ENCODE data around the gene ZNF524.

ZNF524 gene

DNA sequence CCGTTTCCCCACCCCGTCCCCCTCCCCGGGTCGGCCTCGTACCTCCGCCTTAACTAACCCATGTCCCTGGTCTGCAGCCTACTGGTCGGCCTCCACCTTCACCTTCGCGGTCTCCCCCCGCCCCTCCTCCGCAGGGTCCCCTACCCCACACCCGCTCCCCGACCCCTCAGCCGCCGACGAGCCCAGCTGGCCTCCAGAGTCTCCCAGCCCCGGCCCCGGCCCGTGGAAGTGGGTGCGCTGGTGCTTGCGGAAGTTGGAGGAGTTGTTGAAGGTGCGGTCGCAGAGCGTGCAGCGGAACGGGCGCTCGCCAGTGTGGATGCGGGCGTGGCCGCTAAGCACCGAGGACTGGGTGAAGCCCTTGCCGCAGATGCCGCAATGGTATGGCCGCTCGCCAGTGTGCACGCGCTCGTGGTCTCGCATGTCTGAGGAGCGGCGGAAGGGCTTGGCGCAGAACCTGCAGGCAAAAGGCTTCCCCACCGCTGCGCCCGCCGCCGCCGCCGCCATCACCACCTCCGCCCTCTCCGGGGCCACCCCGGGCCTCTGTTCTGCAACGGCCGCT lies 21.7 kb downstream of the ZNF524 start:
- no peak for DNase-seq

DNA sequence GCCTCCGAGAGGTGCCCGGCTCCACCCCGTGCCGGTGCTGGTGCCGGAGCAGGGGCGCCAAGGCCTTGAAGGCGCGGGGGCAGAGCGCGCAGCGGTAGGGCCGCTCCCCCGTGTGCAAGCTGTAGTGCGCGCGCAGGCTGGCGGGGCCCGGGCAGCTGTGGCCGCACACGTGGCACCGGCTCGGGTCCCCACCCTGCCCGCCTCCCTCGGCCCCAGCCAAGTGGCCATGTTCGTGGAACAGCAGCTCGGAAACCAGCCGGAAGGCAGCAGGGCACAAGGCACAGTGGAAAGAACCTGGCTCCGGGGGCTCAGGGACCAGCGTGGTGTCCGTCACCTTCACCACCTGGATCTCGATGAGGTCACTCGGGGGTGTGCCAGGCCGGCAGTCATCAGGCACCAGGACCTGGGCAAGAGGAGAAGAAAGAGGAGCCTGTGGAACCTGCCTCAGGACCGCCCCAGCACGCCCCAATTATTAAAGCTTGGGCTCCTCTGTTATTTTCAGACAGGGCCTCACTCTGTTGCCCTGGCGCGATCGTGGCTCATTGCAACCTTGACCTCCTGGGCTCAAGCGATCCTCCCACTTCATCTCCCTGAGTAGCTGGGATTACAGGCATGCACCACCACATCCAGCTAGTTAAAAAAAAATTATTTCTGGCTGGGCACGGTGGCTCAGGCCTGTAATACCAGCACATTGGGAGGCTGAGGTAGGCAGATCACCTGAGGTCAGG lies 22.3 kb downstream of the ZNF524 start:
- DNase-seq: no peak

DNA sequence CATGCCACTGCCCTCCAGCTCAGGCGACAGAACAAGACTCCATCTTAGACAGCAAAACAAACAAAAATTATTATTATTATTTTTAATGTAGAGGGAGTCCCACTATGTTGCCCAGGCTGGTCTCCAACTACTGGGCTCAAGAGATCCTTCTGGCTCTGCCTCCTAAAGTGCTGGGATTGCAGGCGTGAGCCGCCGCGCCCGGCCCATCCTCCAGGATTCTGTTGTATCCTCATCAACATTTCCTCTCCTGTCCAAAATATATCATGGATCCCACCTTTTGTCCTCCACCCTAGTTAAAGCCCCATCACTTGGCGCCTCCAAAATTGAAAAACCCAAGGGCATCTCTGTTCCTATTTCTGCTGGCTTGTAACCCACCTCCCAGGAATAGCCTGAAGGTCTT lies 23.0 kb downstream of the ZNF524 start:
- DNase-seq: no peak

DNA sequence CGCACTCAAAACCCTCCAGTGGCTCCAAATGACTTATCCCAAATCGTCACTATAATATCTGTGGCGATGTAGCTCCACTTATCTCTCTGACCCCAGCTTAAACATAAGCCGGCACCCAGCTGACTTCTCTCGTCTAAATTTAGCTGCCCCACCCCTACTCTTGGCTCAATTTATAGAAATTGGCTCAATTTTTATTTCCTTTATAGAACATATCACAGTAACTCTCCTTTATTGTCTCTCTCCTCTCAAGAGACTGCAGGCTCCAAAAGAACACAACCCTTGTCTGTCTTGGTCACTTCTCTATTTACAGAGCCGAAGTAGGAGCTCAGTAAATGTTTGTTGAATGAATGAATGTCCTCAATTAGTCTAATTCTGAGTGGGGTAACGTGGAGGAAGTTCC lies 23.5 kb downstream of the ZNF524 start:
- DNase-seq: no peak

DNA sequence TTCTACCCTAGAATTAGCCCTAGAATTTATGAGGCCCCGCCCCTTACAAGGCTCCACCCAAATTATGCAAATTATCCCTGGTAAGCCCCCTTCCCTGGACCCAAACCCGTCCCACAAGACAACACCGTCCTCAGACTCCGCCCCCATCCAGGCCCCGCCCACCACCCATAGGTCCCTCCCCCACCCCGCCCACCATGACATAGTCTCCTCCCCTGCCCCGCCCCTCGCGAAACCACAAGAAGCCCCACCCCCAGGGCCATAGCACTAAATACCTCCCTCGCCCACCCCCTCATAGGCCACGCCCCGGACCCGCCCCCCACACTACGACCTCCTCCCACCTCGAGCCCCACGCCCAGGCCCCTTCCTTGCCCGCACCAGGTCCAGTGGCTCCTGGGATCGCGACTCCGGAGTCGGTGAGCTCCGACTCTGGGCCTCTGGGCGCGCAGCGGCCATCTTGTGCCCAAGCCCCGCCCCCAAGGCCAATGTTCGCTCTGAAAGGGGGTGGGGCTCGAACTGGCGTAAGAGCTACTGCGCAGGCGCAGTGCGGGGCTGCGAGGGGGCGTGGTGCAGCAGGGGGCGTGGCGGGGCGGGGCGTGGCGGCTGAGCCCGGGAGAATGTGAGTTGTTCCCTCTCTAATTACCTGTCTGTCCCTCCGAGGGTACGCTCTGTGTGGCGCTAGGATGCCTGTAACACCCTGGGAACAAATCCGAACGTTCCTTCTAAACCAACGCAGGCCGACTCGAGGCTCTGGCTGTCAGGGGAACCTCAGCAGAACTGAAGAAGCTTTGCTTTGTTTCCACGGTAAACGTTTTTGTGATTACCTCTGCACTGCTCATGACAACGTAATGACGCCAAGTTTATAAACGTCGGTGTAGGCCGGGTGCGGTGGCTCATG lies 24.3 kb downstream of the ZNF524 start, which contains the start of gene ZNF784:
TSS of gene ZNF784 (minus strand) at position 458 of the 895 bp plus-strand sequence. CDS start at position 453, 5 bp downstream.
- DNase-seq: peak; percentile 91

DNA sequence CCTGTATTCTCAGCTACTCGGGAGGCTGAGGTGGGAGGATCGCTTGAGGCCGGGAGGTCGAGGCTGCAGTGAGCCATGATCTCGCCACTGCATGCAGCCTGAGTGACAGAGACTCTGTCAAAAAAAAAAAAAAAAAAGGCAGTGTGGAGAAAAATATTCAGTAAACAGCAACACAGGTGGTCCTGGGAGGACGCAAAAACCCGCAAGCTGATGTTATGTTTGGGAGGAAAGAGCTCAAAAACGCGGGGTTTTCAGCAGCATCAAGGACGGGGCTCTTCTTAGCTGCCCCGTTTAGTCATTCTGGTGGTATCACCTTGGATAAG lies 24.9 kb downstream of the ZNF524 start:
- DNase-seq: no peak

DNA sequence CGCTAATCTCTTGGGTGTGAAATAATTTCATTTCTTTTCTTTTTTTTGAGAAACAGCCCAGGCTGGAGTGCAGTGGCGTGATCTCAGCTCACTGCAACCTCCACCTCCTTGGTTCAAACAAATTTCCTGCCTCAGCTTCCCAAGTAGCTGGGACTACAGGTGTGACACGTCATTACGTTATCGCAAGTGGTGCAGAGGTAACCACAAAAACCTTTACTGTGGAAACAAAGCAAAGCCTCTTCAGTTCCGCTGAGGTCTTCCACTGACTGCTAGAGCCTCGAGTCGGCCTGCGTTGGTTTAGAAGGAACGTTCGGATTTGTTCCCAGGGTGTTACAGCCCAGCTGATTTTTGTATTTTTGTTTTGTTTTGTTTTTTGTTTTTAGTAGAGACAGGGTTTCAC lies 26.3 kb downstream of the ZNF524 start:
- no peak for DNase-seq

DNA sequence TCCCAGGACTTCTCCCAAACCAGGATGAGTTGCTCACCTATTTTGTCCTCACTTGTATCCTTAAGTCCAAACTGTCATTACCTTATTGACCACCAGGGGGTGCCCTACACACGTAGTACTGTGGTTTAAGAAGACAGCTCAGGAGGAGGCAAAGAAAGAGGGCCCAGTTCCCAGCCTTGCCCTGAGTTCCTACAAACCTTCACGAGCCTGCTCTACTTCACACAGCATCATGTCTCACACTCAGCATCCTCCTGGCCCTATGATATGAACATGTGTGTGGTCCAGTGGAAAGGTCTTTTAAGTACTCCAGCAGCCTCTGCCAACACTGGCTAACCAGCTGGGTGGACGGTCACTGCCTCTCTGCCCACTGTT lies 32.4 kb downstream of the ZNF524 start:
- DNase-seq: peak; percentile 90

DNA sequence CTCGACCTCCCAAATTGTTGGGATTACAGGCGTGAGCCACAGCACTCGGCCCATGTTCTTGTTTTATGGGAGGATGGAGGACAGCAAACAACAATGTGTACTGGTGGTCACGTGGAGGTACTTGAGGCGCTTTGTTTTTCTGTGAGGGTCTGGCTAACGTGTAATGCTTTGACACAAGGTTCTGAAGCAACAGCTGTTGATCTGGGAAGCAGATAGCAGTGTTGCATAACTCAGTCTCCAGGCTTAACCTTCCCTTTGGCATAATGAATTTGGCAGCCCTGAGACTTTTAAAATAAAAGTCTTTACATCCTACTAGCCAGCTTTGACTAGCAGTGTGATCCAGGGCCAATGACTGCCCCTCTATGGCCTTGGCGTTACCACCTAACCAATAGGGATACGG lies 33.8 kb downstream of the ZNF524 start:
- DNase-seq: no peak

DNA sequence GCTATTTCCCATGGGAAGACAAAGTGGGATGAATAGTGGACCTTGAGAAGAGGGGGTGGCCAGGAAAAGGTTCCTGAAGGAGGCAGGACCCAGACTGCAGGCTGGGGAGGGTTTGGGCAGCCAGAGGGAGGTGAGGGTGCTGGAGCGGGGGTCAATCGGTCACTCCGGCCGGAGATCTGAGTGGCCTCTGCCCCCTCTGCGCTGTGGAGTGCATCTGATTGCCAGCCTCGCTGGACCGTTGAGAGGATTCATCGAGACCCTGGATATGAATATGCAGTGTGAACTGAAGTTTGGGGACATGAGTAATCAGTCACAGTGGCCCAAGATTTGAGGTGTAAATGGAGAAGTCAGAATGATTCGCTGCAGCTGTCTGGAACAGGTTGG lies 35.2 kb downstream of the ZNF524 start:
- no peak for DNase-seq

DNA sequence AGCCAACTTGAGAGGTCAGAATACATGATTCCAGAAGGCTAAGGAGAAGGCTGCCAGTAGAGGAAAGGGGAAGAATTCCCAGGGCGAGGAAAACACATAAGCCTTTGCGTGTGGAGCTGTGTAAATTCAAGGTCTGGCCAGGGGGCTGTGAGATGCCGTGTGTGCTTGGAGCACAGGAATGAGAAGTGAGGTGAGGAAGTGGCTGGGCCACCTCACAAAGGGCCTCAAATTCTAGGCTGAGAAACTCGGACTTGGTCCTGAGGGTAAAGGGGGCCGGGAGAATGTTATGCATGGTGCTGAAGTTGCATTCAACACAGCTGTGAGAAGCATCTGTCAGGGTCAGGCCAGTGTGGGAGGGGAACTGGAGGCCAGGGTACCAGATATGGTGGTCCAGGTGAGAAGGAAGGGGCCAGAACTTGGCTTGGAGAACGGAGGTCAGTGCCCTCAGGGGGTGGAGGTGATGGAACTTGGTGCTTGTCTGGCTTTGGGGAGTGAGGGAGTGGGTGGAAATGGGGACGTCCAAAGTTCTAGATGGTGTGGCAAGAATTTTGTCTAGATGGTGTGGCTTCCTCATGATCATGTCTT lies 35.9 kb downstream of the ZNF524 start:
- no peak for DNase-seq

DNA sequence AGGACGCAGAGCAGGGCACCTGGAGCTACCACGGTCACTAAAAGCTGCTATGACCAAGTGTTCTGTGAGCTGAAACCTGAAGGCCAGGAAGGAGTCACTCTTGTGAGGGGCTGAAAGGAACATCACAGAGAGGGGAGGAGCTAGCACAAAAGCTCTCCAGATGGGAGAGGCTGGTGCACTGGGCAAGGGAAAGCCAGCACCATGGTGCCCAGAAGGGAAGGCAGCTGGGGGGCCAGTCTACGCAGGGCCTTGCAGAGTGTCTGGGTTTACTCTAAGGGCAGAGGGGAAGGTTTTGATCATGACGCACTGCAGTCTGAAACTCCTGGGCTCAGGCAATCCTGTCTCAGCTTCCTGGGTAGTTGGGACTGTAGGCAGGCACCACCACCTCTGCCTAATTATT lies 36.6 kb downstream of the ZNF524 start:
- no peak for DNase-seq

DNA sequence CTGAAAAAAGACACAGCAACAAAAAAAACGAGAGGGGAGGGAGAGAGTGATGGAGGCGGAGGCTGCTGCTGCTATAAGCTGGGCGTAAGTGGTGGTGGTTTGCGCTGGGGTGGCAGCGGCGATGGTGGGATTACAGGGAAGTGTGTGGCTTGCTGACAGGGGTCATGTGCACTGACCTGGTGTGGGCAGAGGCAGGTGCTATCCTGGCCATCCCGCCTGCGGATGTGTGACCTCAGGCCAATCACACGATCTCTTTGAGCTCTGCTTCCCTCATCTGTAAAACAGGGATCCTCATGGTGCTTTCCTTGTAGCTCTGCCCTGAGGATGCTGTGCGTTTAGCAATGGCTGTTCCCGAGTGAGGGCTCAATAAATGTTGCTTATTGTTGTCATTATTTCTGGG lies 37.4 kb downstream of the ZNF524 start:
- no peak for DNase-seq

DNA sequence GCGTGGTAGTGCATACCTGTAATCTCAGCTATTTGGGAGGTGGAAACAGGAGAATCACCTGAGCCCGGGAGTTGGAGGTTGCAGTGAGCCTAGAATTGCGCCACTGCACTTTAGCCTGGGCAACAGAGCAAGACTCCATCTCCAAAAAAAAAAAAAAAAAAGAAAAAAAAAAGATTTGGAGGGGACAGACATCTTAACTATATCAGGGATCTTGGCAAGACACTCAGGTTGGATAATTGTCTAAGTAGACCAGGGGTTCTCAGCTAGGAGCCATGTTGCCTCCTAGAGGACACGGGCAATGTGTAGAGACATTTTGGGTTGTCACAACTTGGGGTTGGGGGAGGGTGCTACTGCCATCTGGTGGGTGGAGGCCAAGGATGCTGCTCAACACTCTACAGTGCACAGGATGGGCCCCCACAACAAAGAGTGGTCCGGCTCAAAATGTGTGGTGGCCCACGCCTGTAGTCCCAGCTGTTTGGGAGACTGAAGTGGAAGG lies 38.8 kb downstream of the ZNF524 start:
- no peak for DNase-seq

DNA sequence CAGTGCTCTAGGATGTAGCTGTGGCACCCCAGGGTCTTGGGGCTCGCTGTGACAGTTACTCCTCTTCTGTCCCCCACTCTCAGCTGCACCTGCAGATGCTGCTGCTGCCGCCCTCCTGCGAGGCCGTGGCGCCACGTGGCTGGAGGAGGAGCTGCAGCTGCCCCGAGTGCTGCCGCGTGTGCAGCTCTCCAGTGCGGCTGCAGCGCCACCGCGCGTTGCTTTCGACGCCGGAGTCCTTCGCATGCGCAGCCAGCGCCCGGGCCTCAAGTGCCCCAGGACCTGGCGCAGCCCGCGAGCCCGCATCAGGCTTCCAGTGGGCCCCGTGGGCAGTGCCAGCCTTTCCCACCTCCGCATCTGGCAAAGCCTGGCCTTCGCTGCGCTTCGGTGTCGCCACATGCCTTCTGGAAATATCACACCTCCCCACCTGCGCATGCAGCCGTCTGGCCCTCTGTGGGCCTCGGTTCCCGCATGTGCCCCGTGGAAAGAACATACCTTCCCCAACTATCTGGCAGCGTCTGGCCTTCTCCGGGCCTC lies 40.0 kb downstream of the ZNF524 start:
- DNase-seq: peak; percentile 11

DNA sequence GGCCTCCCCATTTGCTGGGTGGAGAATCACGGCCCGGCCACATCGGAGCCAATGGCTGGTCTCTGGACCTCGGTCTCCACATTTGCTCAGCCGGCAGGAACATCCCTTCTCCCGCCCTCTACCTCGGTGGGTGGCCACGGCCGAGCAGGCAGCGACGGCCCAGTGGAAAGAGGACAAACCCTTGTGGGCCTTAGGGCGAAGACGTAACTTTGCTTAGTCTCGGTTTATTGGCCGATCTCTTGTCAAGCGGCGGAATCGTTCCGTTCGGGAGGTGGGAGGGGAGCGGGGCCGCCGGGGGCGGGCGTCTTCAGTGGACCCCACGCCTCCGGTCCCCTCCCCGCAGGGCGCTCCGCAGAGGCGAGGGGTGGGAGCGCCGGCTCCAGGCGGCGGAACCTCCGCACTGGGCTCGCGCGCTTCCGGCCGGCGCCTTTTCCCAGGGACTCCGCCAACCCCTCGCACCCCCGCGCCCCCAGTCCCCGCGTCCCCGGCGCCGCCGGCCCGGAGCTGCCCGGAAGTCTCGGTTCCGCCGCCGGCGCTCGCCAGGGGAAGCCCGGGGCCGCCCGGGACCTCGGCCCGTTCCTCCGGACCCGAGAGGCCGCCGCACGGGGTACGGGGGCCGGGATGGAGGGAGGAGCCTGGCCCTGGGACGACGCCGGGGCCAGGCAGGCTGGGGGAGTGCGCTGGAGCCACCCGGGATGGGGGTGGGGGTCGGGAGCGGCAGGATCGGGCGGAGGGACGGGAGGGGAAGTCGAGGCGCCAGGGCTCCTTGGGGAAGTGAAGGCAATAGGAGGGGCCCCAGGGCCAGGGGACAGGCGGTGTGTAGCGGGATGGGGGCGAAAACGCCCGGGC lies 40.7 kb downstream of the ZNF524 start, which contains the start of gene ZNF580:
TSS of gene ZNF580 (plus strand) at position 426 of the 849 bp plus-strand sequence. CDS start 1,507 bp downstream, outside the sequence.
- peak; percentile 51 for DNase-seq

DNA sequence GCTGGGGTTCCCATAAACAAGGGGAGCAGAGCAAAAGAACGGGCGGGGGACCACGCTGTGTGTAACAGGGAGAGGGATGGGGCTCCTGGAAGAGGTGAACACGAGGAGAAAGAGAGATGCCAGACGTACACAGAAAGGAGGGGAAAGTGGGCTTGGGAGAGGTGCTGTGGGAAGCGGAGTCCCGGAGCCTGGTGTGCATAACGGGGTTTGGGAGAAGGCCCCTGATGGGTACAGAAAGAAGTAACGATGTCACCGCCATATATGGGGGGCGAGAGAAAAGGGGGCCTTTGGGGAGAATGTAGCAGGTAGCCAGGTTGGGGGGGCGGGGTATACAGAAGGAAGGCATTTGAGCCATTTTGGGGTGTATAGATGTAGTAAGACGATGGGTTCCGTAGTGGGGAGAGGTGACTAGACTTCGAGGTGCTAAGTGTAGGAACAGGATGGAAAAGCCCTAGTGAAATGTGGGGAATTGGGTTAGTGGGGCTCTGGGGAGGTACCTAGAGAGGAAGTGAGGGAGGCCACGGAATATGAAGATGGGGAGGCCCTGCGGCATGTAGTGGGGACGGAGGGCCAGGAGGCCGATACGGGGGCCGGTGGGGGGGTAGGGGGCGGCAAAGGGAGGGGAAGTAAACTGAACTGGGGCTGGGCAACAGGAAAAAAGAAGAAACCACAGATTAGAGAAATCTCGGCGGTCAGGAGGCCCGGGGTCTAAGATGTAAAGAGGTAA lies 41.5 kb downstream of the ZNF524 start:
- no peak for DNase-seq

DNA sequence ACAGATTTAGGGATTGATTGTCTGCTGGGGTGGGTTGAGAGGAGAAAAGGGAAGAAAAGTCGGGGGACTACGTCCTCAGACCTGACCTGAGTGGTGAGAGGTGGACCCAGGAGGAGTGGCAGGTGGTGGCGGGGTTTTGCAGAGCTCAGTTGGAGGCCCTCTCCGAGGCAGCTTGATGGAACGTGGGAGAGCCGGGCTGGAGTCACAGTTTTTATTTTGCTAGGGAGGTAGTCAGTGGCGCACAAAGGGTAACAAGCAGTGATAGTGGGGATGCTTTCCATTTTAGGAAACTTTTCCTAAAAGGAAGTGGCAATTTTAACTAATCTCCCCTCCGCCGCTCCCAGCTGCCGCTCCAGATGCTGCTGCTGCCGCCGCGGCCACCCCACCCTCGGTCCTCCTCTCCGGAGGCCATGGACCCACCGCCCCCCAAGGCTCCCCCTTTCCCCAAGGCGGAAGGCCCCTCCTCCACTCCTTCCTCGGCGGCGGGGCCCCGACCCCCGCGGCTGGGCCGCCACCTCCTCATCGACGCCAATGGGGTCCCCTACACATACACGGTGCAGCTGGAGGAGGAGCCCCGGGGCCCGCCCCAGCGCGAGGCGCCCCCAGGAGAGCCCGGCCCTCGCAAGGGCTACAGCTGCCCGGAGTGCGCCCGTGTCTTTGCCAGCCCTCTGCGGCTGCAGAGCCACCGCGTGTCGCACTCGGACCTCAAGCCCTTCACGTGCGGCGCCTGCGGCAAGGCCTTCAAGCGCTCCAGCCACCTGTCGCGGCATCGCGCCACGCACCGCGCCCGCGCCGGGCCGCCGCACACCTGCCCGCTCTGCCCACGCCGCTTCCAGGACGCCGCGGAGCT lies 42.3 kb downstream of the ZNF524 start:
- no peak for DNase-seq

DNA sequence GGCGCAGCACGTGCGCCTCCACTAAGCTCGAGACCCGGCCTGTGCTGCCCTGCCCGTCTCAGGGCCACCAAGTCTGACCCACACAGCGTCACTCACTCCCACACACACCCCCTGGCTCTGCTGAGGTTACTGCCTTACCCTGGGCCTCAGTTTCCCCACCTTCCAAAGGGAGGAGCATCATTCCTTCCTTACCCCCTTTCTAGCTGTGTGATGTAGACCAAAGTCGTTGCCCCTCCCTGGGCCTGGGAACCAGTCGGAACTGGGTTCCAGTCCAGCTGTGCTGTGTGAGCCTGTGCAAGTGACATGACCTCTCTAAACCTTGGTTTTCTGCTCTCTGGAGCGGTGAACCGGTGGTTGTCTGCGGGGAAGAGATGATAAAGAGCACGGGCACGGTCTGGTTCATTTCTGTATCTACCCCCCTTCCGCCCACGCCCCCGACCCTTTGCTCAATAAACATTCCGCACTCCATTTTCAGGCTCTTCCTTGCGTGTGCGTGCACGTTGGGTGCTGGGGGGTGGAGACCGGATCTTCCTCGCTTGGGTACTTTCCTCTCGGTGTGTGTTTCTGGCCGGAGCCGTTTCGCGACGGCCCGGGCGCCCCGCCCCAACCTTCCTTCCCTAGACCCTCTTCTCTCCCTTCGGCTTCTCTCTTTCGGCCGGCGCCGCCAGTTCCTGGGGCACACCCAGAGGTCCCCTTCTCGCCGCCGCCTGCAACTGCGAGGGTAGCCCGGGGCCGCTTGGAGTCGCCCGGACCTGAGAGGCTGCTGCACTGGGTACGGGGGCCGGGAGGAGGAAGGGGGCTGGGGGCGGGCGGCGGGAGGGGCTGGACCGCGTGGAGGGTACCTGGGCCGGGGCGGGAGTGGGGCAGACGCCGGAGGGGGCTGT lies 43.2 kb downstream of the ZNF524 start, which contains the start of gene ZNF581:
TSS of gene ZNF581 (plus strand) at position 647 of the 884 bp plus-strand sequence. CDS start 923 bp downstream, outside the sequence.
- DNase-seq: peak; percentile 31
